GM06990 (cell line): ENCODE measurements around the gene KCNQ5.

ENCODE experiments used
- DNase-seq: peaks from one replicate; pipeline ENCODE4 v3.0.0-alpha.2; 2011; ENCODE audit not compliant: insufficient read length; ENCODE audit errors: extremely low read depth
- H3K27me3 ChIP-seq: replicated peaks from 2 replicates; pipeline ENCODE4 v1.6.0; 2011; ENCODE audit warnings: low read length; ENCODE audit not compliant: control insufficient read depth, insufficient read depth
- H3K36me3 ChIP-seq: 2 replicates; pipeline ENCODE4 v1.5.1; 2011; ENCODE audit warnings: low read length; ENCODE audit not compliant: control insufficient read depth, insufficient read depth
- H3K4me3 ChIP-seq: replicated peaks from 2 replicates; pipeline ENCODE4 v1.5.1; 2011; ENCODE audit warnings: low read depth, mild to moderate bottlenecking, control low read depth, low read length
- CTCF ChIP-seq: IDR thresholded peaks from 2 replicates; pipeline ENCODE4 v1.5.1; 2011; ENCODE audit warnings: low read length, control low read depth, mild to moderate bottlenecking, inconsistent platforms; ENCODE audit not compliant: insufficient read depth, poor library complexity, severe bottlenecking

KCNQ5 gene

DNA sequence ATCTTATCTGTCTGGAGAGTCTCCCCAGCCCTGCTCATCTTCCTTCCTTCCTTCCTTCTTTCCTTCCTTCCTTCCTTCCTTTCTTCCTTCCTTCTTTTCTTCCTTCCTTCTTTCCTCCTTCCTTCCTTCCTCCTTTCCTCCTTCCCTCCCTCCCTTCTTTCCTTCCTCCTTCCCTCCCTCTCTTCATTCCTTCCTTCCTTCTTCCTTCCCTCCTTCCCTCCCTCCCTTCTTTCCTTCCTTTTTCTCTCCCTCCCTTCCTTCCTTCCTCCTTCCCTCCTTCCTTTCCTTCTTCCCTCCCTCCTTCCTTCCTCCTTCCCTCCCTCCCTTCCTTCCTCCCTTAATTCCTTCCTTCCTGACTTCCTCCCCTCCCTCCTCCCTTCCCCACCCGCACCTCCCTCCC is 319.4 kb downstream of the KCNQ5 start:
- Histone ChIP-seq H3K27me3 (no peaks in the 10 kb centered on the region), H3K4me3 (no peak overlapping the region), H3K36me3 (no peaks in the 10 kb centered on the region)
- no peak for DNase-seq
- no peak for TF ChIP-seq CTCF

GRCh38 chr6:72941751-72942150 is 319.9 kb downstream of the KCNQ5 start:
- Histone ChIP-seq H3K4me3 (no peak overlapping the region), H3K27me3 (no peaks in the 10 kb centered on the region), H3K36me3 (no peaks in the 10 kb centered on the region)
- DNase-seq, result no peak
- TF ChIP-seq CTCF, result no peak

GRCh38 chr6:72943699-72944098 is 321.8 kb downstream of the KCNQ5 start:
- no peaks in the 10 kb centered on the region for H3K36me3 ChIP-seq
- no peak overlapping the region for H3K4me3 ChIP-seq
- no peak for DNase-seq
- no peaks in the 10 kb centered on the region for H3K27me3 ChIP-seq
- no peak for TF ChIP-seq CTCF

DNA sequence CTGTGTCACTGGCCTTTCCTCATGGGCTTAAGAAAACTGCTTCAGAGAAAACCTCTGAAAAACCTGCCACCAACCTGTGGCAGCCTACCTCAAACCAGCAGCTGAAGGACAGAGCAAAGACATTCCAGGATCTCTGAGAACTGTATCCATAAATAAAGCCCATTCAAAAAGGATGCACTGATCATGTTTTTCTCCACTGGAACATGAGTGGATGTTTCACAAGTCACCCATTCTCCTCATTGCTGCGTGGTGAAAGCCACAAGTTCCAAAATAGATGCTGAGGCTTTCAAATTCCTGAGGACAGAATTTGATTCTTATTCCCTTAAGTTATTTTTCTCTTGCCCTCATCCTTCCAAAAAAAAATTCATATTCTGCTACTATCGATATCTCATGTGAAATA is 322.8 kb downstream of the KCNQ5 start:
- no peak for TF ChIP-seq CTCF
- DNase-seq, result no peak
- H3K36me3 ChIP-seq, result no peaks in the 10 kb centered on the region
- no peak overlapping the region for H3K4me3 ChIP-seq
- no peaks in the 10 kb centered on the region for H3K27me3 ChIP-seq

- H3K27me3 ChIP-seq, result no peaks in the 10 kb centered on the region
- no peaks in the 10 kb centered on the region for H3K36me3 ChIP-seq
- no peak for DNase-seq
- TF ChIP-seq CTCF, result no peak
- no peak overlapping the region for H3K4me3 ChIP-seq
Measured at GRCh38 chr6:72946774-72947173, 324.9 kb downstream of the KCNQ5 start.

- H3K27me3 ChIP-seq, result no peaks in the 10 kb centered on the region
- TF ChIP-seq CTCF, result no peak
- no peak overlapping the region for H3K4me3 ChIP-seq
- no peaks in the 10 kb centered on the region for H3K36me3 ChIP-seq
- no peak for DNase-seq
Measured at GRCh38 chr6:72947534-72947933, 325.7 kb downstream of the KCNQ5 start.
